ENCODE results near the gene TMEM196. TPM values are rescaled to one million over a fixed set of nuclear protein-coding genes. Genes with fewer than 3 reads are reported as not detected.
A peak's percentile ranks its signal among the peaks of the same experiment; 100 is the strongest.

Gene TMEM196
- total RNA-seq (not detected), polyA plus RNA-seq (not detected)

GRCh38 chr7:19772841-19773760 is at the start of gene TMEM196:
TSS of gene TMEM196 (minus strand) at chr7:19773617. CDS start at chr7:19772696, 921 bp downstream.
- Histone ChIP-seq H3K4me1 (ENCODE audit: control insufficient read depth in 4 of 4, insufficient read depth in 4 of 4, low read length in 3 of 4) (peaks cover 0 to 9% (median 0%) of the 10 kb centered on the region in 4 donors), H3K36me3 (ENCODE audit: control insufficient read depth in 4 of 4, insufficient read depth in 3 of 4, low read depth in 1 of 4, low read length in 3 of 4) (no peaks in the 10 kb centered on the region), H3K27ac (ENCODE audit: low read depth in 1 of 2, low read length in 2 of 2) (no peak within 1 kb of the TSS), H3K27me3 (ENCODE audit: control insufficient read depth in 4 of 4, insufficient read depth in 4 of 4, low read length in 3 of 4) (peaks cover 0 to 9% (median 7%) of the 10 kb centered on the region in 4 donors), H3K9ac (ENCODE audit: low read depth in 1 of 2, low read length in 2 of 2) (no peak within 1 kb of the TSS), H3K4me3 (ENCODE audit: low read depth in 1 of 3, low read length in 3 of 3) (no peak within 1 kb of the TSS), H3K9me3 (ENCODE audit: control insufficient read depth in 4 of 4, low read length in 3 of 4) (no peaks in the 10 kb centered on the region)
- peak; percentile 94 for TF ChIP-seq REST (IDR thresholded peaks at IDR 0.05)
- TF ChIP-seq RXRA (IDR thresholded peaks at IDR 0.05): no peak
- DNase-seq (ENCODE audit: low spot score): no peak
- WGBS: 3% methylated on average over 49 of the region's 49 CpGs

GRCh38 chr7:19816128-19816527 is 42.7 kb upstream of the TMEM196 start:
- no peak for TF ChIP-seq FOXA2 (IDR thresholded peaks at IDR 0.05)
- TF ChIP-seq GABPA (IDR thresholded peaks at IDR 0.05 in 1 of 2, conservative IDR thresholded peaks at IDR 0.05 in 1 of 2): no peak
- TF ChIP-seq RXRA (IDR thresholded peaks at IDR 0.05): no peak
- TF ChIP-seq EGR1 (IDR thresholded peaks at IDR 0.05; ENCODE audit: low read depth in 2 of 2): no peak
- no peak for TF ChIP-seq SP1 (IDR thresholded peaks at IDR 0.05)
- TF ChIP-seq CTCF (IDR thresholded peaks at IDR 0.05; ENCODE audit: low read depth, low read length, missing input control): no peak
- TF ChIP-seq FOXA1 (IDR thresholded peaks at IDR 0.05): no peak
- no peak for TF ChIP-seq HNF4G (IDR thresholded peaks at IDR 0.05)
- no peak for TF ChIP-seq ZBTB33 (IDR thresholded peaks at IDR 0.05)
- TF ChIP-seq JUND (IDR thresholded peaks at IDR 0.05): no peak
- no peak for TF ChIP-seq MAX (IDR thresholded peaks at IDR 0.05)
- no peak for TF ChIP-seq ATF3 (IDR thresholded peaks at IDR 0.05)
- TF ChIP-seq HNF4A (conservative IDR thresholded peaks at IDR 0.05): no peak
- TF ChIP-seq REST (IDR thresholded peaks at IDR 0.05): no peak
- no peak for TF ChIP-seq TAF1 (conservative IDR thresholded peaks at IDR 0.05)
- TF ChIP-seq NR2F2 (IDR thresholded peaks at IDR 0.05): no peak
- no peak for TF ChIP-seq RAD21 (IDR thresholded peaks at IDR 0.05)
- H3K27ac ChIP-seq (ENCODE audit: low read depth in 1 of 2, low read length in 2 of 2): no peak overlapping the region
- H3K9me3 ChIP-seq (ENCODE audit: control insufficient read depth in 4 of 4, low read length in 3 of 4): no peaks in the 10 kb centered on the region
- no peak overlapping the region for H3K4me3 ChIP-seq (ENCODE audit: low read depth in 1 of 3, low read length in 3 of 3)
- WGBS: 51% methylated on average over 2 of the region's 2 CpGs
- no peaks in the 10 kb centered on the region for H3K36me3 ChIP-seq (ENCODE audit: control insufficient read depth in 4 of 4, insufficient read depth in 3 of 4, low read depth in 1 of 4, low read length in 3 of 4)
- no peak for DNase-seq (ENCODE audit: low spot score)
- H3K9ac ChIP-seq (ENCODE audit: low read depth in 1 of 2, low read length in 2 of 2): no peak overlapping the region
- H3K4me1 ChIP-seq (ENCODE audit: control insufficient read depth in 4 of 4, insufficient read depth in 4 of 4, low read length in 3 of 4): no peaks in the 10 kb centered on the region
- H3K27me3 ChIP-seq (ENCODE audit: control insufficient read depth in 4 of 4, insufficient read depth in 4 of 4, low read length in 3 of 4): no peaks in the 10 kb centered on the region
